Measurements from ENCODE around the gene BIN1.

BIN1 gene

GRCh38 chr2:127098711-127099110 lies 8.2 kb downstream of the BIN1 start:
- POLR2A ChIA-PET = no interaction called here
- no peak overlapping the region for H3K4me3 ChIP-seq (ENCODE audit: control insufficient read depth in 1 of 7, extremely low read depth in 1 of 7, insufficient read depth in 4 of 7, low read depth in 2 of 7, low read length in 6 of 7)
- H3K4me1 ChIP-seq (ENCODE audit: control extremely low read depth in 1 of 4, control insufficient read depth in 4 of 4, insufficient read depth in 4 of 4, low read length in 3 of 4) = peaks cover 4 to 86% (median 33%) of the 10 kb centered on the region in 4 experiments
- no peaks in the 10 kb centered on the region for H3K27me3 ChIP-seq (replicated peaks in 2 of 5; ENCODE audit: control insufficient read depth in 4 of 5, insufficient read depth in 5 of 5, low read length in 4 of 5)
- WGBS (ENCODE audit: insufficient coverage) = 78% methylated on average over 5 of the region's 7 CpGs
- no peak overlapping the region for H3K27ac ChIP-seq (ENCODE audit: insufficient read depth in 1 of 2, low read depth in 1 of 2, low read length in 2 of 2, poor library complexity in 1 of 2, severe bottlenecking in 2 of 2)
- no peaks in the 10 kb centered on the region for H3K9me3 ChIP-seq (ENCODE audit: control extremely low read depth in 1 of 5, control insufficient read depth in 4 of 5, insufficient read depth in 2 of 5, low read depth in 1 of 5, low read length in 4 of 5)
- no peak for DNase-seq
- CTCF ChIA-PET = interaction anchor here (27.1 kb wide), 1 partner anchor 26 kb away, joined by 404 read pairs; no protein-coding TSS in a partner anchor
- H3K36me3 ChIP-seq (ENCODE audit: control insufficient read depth in 4 of 4, insufficient read depth in 4 of 4, low read length in 3 of 4) = no peaks in the 10 kb centered on the region

- CTCF ChIA-PET = interaction anchor here (1.7 to 27.1 kb wide), 2 partner anchors 26 to 42 kb away, joined by 3 to 404 read pairs; no protein-coding TSS in a partner anchor
- H3K27ac ChIP-seq (ENCODE audit: insufficient read depth in 1 of 2, low read depth in 1 of 2, low read length in 2 of 2, poor library complexity in 1 of 2, severe bottlenecking in 2 of 2) = no peak overlapping the region
- POLR2A ChIA-PET = no interaction called here
- no peak overlapping the region for H3K4me3 ChIP-seq (ENCODE audit: control insufficient read depth in 1 of 7, extremely low read depth in 1 of 7, insufficient read depth in 4 of 7, low read depth in 2 of 7, low read length in 6 of 7)
- H3K9me3 ChIP-seq (ENCODE audit: control extremely low read depth in 1 of 5, control insufficient read depth in 4 of 5, insufficient read depth in 2 of 5, low read depth in 1 of 5, low read length in 4 of 5) = no peaks in the 10 kb centered on the region
- H3K27me3 ChIP-seq (replicated peaks in 2 of 5; ENCODE audit: control insufficient read depth in 4 of 5, insufficient read depth in 5 of 5, low read length in 4 of 5) = no peaks in the 10 kb centered on the region
- no peaks in the 10 kb centered on the region for H3K36me3 ChIP-seq (ENCODE audit: control insufficient read depth in 4 of 4, insufficient read depth in 4 of 4, low read length in 3 of 4)
- DNase-seq = no peak
- H3K4me1 ChIP-seq (ENCODE audit: control extremely low read depth in 1 of 4, control insufficient read depth in 4 of 4, insufficient read depth in 4 of 4, low read length in 3 of 4) = peaks cover 6 to 86% (median 40%) of the 10 kb centered on the region in 4 experiments
- 97% methylated on average over 8 of the region's 16 CpGs for WGBS (ENCODE audit: insufficient coverage)
Measured at GRCh38 chr2:127097841-127098651, 8.9 kb downstream of the BIN1 start.

- H3K27me3 ChIP-seq (replicated peaks in 2 of 5; ENCODE audit: control insufficient read depth in 4 of 5, insufficient read depth in 5 of 5, low read length in 4 of 5) = no peaks in the 10 kb centered on the region
- peaks cover 6 to 86% (median 46%) of the 10 kb centered on the region in 4 experiments for H3K4me1 ChIP-seq (ENCODE audit: control extremely low read depth in 1 of 4, control insufficient read depth in 4 of 4, insufficient read depth in 4 of 4, low read length in 3 of 4)
- no peak for DNase-seq
- H3K4me3 ChIP-seq (ENCODE audit: control insufficient read depth in 1 of 7, extremely low read depth in 1 of 7, insufficient read depth in 4 of 7, low read depth in 2 of 7, low read length in 6 of 7) = no peak overlapping the region
- ChIA-PET POLR2A (interaction anchor here (1.2 kb wide), 1 partner anchor 23 kb away, joined by 3 read pairs; no protein-coding TSS in a partner anchor), CTCF (interaction anchor here (0.8 to 27.1 kb wide), 4 partner anchors 9 to 77 kb away, joined by 3 to 404 read pairs (median 6); partner anchors contain the start of gene BIN1)
- 95% methylated on average over 3 of the region's 3 CpGs for WGBS (ENCODE audit: insufficient coverage)
- H3K36me3 ChIP-seq (ENCODE audit: control insufficient read depth in 4 of 4, insufficient read depth in 4 of 4, low read length in 3 of 4) = no peaks in the 10 kb centered on the region
- H3K27ac ChIP-seq (ENCODE audit: insufficient read depth in 1 of 2, low read depth in 1 of 2, low read length in 2 of 2, poor library complexity in 1 of 2, severe bottlenecking in 2 of 2) = no peak overlapping the region
- no peaks in the 10 kb centered on the region for H3K9me3 ChIP-seq (ENCODE audit: control extremely low read depth in 1 of 5, control insufficient read depth in 4 of 5, insufficient read depth in 2 of 5, low read depth in 1 of 5, low read length in 4 of 5)
Measured at GRCh38 chr2:127097471-127097765, 9.5 kb downstream of the BIN1 start.

GRCh38 chr2:127096718-127097470 lies 10.1 kb downstream of the BIN1 start:
- ChIA-PET POLR2A (interaction anchor here (1.2 kb wide), 1 partner anchor 23 kb away, joined by 3 read pairs; no protein-coding TSS in a partner anchor), CTCF (interaction anchor here (0.8 to 27.1 kb wide), 5 partner anchors 10 to 78 kb away, joined by 3 to 404 read pairs (median 3); partner anchors contain the start of gene BIN1)
- no peaks in the 10 kb centered on the region for H3K36me3 ChIP-seq (ENCODE audit: control insufficient read depth in 4 of 4, insufficient read depth in 4 of 4, low read length in 3 of 4)
- DNase-seq = no peak
- WGBS (ENCODE audit: insufficient coverage) = 90% methylated on average over 15 of the region's 15 CpGs
- no peak overlapping the region for H3K4me3 ChIP-seq (ENCODE audit: control insufficient read depth in 1 of 7, extremely low read depth in 1 of 7, insufficient read depth in 4 of 7, low read depth in 2 of 7, low read length in 6 of 7)
- H3K4me1 ChIP-seq (ENCODE audit: control extremely low read depth in 1 of 4, control insufficient read depth in 4 of 4, insufficient read depth in 4 of 4, low read length in 3 of 4) = peaks cover 6 to 86% (median 51%) of the 10 kb centered on the region in 4 experiments
- H3K27me3 ChIP-seq (replicated peaks in 2 of 5; ENCODE audit: control insufficient read depth in 4 of 5, insufficient read depth in 5 of 5, low read length in 4 of 5) = no peaks in the 10 kb centered on the region
- no peak overlapping the region for H3K27ac ChIP-seq (ENCODE audit: insufficient read depth in 1 of 2, low read depth in 1 of 2, low read length in 2 of 2, poor library complexity in 1 of 2, severe bottlenecking in 2 of 2)
- no peaks in the 10 kb centered on the region for H3K9me3 ChIP-seq (ENCODE audit: control extremely low read depth in 1 of 5, control insufficient read depth in 4 of 5, insufficient read depth in 2 of 5, low read depth in 1 of 5, low read length in 4 of 5)

- Histone ChIP-seq H3K4me3 (ENCODE audit: control insufficient read depth in 1 of 7, extremely low read depth in 1 of 7, insufficient read depth in 4 of 7, low read depth in 2 of 7, low read length in 6 of 7) (no peak overlapping the region), H3K27me3 (replicated peaks in 2 of 5; ENCODE audit: control insufficient read depth in 4 of 5, insufficient read depth in 5 of 5, low read length in 4 of 5) (no peaks in the 10 kb centered on the region), H3K4me1 (ENCODE audit: control extremely low read depth in 1 of 4, control insufficient read depth in 4 of 4, insufficient read depth in 4 of 4, low read length in 3 of 4) (peaks cover 6 to 86% (median 56%) of the 10 kb centered on the region in 4 experiments), H3K9me3 (ENCODE audit: control extremely low read depth in 1 of 5, control insufficient read depth in 4 of 5, insufficient read depth in 2 of 5, low read depth in 1 of 5, low read length in 4 of 5) (no peaks in the 10 kb centered on the region), H3K27ac (ENCODE audit: insufficient read depth in 1 of 2, low read depth in 1 of 2, low read length in 2 of 2, poor library complexity in 1 of 2, severe bottlenecking in 2 of 2) (no peak overlapping the region), H3K36me3 (ENCODE audit: control insufficient read depth in 4 of 4, insufficient read depth in 4 of 4, low read length in 3 of 4) (no peaks in the 10 kb centered on the region)
- CTCF ChIA-PET = interaction anchor here (0.8 to 27.1 kb wide), 4 partner anchors 9 to 43 kb away, joined by 3 to 404 read pairs (median 6); partner anchors contain the start of gene BIN1
- POLR2A ChIA-PET = interaction anchor here (0.6 to 1.2 kb wide), 3 partner anchors 14 to 430 kb away, joined by 3 read pairs; no protein-coding TSS in a partner anchor
- no peak for DNase-seq
- whole genome bisulfite sequencing (ENCODE audit: insufficient coverage) = 76% methylated on average over 8 of the region's 9 CpGs
Measured at GRCh38 chr2:127096280-127096679, 10.7 kb downstream of the BIN1 start.

GRCh38 chr2:127095784-127096183 lies 11.2 kb downstream of the BIN1 start:
- ChIA-PET CTCF (interaction anchor here (0.8 to 27.1 kb wide), 3 partner anchors 8 to 23 kb away, joined by 3 to 404 read pairs (median 9); partner anchors contain the start of gene BIN1), POLR2A (interaction anchor here (0.6 to 0.7 kb wide), 2 partner anchors 13 to 431 kb away, joined by 3 read pairs; no protein-coding TSS in a partner anchor)
- WGBS (ENCODE audit: insufficient coverage) = 96% methylated on average over 4 of the region's 8 CpGs

More at GRCh38 chr2:127095784-127096183, 11.2 kb downstream of the BIN1 start:
- Histone ChIP-seq H3K4me1 (ENCODE audit: control extremely low read depth in 1 of 4, control insufficient read depth in 4 of 4, insufficient read depth in 4 of 4, low read length in 3 of 4) (peaks cover 6 to 86% (median 61%) of the 10 kb centered on the region in 4 experiments), H3K27me3 (replicated peaks in 2 of 5; ENCODE audit: control insufficient read depth in 4 of 5, insufficient read depth in 5 of 5, low read length in 4 of 5) (no peaks in the 10 kb centered on the region), H3K36me3 (ENCODE audit: control insufficient read depth in 4 of 4, insufficient read depth in 4 of 4, low read length in 3 of 4) (no peaks in the 10 kb centered on the region), H3K4me3 (ENCODE audit: control insufficient read depth in 1 of 7, extremely low read depth in 1 of 7, insufficient read depth in 4 of 7, low read depth in 2 of 7, low read length in 6 of 7) (no peak overlapping the region), H3K9me3 (ENCODE audit: control extremely low read depth in 1 of 5, control insufficient read depth in 4 of 5, insufficient read depth in 2 of 5, low read depth in 1 of 5, low read length in 4 of 5) (no peaks in the 10 kb centered on the region), H3K27ac (ENCODE audit: insufficient read depth in 1 of 2, low read depth in 1 of 2, low read length in 2 of 2, poor library complexity in 1 of 2, severe bottlenecking in 2 of 2) (no peak overlapping the region)
- no peak for DNase-seq

Data from common myeloid progenitor, CD34-positive (primary cell).